Spleen (tissue), 7 donors: Measurements from ENCODE around the gene TNFAIP1.

ENCODE experiments used
- POLR2AphosphoS5 ChIP-seq, 3 donors: sonication (generic); formaldehyde crosslinking; IDR thresholded peaks; one replicate each; pipeline ENCODE4 v1.5.1; 2017; ENCODE audit warnings: antibody characterized with exemption in 3 of 3
- TF ChIP-seq, protein P1 (sequence below), 11 experiments: fragments of 200-600 bp in 7 of 11; fragments of 450-650 bp in 4 of 11; sonication (generic) in 4 of 11; IDR thresholded peaks in 8 of 11; conservative IDR thresholded peaks in 3 of 11; 1 replicate in 7 of 11; 2 replicates in 4 of 11; pipeline versions ENCODE4 v1.4.0 to v1.8.0; 2016 to 2021; ENCODE audit warnings: antibody characterized with exemption in 11 of 11, inconsistent platforms in 4 of 11, mild to moderate bottlenecking in 1 of 11
- donor health status: DM: no; HTN: no; CAD: no; lungs with moderate emphysema.
- donor health status: DM: no; HTN: no; CAD: no.
- donor health status: DM: no; HTN: no; CAD: no.

DNA sequence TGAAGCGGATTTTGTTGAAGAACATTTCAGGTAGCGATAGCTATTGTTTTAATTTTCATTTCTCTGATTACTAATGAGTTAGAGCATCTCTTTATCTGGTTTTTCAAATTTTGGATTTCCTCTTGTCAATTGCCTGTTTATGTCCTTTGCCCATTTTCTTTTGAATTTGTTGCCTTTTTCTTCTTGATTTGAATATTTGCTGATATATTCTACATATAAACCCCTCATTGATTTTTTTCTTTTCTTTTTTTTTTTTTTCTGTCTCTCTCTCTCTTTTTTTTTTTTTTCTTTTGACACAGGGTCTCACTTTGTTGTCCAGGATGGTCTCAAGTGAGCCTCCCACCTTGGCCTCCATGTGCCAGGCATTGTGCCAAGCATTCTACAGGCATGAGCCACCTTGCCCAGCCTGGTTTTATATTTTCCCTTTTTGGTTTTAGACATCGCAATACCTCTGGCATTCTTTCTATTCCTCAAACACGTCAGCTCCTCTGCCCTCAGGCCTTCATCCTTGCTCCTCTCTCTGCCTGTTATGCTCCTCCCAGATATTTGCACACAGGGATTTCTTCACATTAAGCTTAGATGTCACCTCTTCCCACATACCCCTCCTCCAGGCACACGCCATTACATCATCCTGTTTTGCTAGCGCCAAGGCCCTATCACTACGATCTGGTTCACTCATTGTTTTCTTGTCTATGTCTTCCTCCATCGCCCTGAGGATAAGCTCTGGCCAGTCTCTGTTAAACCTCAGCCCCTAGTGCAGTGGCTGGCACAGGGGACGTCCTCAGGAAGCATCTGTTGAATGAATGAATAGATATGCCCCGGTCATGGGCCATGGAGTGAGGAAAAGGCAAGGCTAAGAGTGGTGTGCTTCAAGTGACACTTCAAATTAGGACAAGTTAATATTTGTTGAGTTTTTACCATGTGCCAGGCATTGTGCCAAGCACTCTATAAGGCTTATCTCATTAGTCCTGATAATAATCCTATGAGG, 44.5 kb downstream of the TNFAIP1 start:
- TF ChIP-seq, protein P1, sequence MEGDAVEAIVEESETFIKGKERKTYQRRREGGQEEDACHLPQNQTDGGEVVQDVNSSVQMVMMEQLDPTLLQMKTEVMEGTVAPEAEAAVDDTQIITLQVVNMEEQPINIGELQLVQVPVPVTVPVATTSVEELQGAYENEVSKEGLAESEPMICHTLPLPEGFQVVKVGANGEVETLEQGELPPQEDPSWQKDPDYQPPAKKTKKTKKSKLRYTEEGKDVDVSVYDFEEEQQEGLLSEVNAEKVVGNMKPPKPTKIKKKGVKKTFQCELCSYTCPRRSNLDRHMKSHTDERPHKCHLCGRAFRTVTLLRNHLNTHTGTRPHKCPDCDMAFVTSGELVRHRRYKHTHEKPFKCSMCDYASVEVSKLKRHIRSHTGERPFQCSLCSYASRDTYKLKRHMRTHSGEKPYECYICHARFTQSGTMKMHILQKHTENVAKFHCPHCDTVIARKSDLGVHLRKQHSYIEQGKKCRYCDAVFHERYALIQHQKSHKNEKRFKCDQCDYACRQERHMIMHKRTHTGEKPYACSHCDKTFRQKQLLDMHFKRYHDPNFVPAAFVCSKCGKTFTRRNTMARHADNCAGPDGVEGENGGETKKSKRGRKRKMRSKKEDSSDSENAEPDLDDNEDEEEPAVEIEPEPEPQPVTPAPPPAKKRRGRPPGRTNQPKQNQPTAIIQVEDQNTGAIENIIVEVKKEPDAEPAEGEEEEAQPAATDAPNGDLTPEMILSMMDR (IDR thresholded peaks at IDR 0.05 in 8 of 11, conservative IDR thresholded peaks at IDR 0.05 in 3 of 11): no peak
- peak in 1 of 3 donors; percentile 63 for TF ChIP-seq POLR2AphosphoS5 (IDR thresholded peaks at IDR 0.05)
